Effector CD4-positive, alpha-beta T cell (primary cell): ENCODE data around the gene TMEM255B.

Experiments used
- DNase-seq: peaks from one replicate; pipeline ENCODE4 v3.0.0-alpha.2; 2020

Gene TMEM255B

DNA sequence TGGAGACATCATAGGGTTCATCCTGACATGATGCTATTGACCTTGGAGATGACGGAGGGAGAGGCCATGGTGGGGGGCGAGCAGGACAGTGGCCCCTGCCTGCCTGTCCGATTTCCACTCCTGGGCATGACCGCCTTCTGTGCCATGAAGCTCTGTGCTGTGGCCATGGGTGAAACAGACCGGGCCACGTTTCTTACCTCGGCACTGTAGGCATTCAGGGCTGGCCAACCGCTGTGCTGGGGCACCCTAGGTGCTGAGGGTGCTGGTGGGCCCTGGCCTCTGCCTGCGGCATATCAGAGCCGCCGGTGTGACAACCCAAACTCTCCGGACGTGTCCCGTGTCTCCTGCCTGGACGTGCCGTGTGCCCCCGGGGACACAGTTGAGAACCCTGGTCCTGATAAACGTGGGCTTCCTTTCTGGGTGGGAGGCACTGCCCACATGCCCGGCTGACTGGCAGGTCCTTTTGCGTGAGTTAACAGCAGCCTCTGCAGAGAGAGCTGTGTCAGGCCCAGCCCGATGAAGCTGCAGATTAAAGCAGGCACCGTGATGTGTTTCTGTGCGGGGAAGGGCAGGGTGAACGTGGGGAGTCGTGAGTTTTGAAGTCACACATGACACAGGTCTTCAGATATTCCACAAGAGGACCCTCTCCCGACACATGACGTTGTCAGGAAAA lies 46.5 kb downstream of the TMEM255B start:
- DNase-seq, result no peak

DNA sequence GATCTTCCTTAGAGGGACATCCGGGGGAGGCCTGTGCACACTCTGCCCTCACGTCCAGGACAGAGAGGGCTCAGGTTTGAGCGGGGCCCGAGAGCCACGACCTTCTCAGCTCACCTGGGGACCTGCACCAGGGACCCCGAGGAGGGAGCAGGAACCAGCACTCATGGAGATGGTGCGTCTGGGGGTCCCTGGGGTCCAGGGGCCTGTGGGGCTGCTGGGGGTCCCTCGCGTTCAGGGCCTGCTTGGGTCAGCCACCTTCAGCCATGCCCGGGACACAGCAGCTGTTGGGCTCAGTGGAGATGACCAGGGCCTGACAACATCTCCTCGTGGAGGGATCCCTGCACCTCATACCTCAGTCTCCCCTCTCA lies 47.1 kb downstream of the TMEM255B start:
- DNase-seq, result no peak

DNA sequence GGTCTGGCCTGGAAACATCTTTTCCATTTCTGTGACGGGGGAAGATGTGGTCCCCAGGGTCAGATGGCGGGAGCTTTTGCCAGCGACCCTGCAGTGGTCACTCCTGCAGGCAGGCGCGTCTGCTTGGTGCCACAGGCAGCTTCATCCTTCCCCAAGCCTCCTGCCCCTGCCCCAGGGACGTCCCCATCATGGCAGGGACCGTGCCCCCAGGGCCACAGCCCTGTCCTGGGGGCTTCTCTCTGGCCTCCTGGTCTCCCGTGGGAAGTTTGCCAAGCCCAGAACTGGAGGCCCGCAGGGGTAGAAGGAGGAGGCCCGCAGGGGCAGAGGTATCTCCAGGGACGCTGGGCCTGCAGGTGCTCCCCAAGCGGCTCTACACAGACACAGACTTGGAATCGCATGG lies 47.5 kb downstream of the TMEM255B start:
- no peak for DNase-seq

DNA sequence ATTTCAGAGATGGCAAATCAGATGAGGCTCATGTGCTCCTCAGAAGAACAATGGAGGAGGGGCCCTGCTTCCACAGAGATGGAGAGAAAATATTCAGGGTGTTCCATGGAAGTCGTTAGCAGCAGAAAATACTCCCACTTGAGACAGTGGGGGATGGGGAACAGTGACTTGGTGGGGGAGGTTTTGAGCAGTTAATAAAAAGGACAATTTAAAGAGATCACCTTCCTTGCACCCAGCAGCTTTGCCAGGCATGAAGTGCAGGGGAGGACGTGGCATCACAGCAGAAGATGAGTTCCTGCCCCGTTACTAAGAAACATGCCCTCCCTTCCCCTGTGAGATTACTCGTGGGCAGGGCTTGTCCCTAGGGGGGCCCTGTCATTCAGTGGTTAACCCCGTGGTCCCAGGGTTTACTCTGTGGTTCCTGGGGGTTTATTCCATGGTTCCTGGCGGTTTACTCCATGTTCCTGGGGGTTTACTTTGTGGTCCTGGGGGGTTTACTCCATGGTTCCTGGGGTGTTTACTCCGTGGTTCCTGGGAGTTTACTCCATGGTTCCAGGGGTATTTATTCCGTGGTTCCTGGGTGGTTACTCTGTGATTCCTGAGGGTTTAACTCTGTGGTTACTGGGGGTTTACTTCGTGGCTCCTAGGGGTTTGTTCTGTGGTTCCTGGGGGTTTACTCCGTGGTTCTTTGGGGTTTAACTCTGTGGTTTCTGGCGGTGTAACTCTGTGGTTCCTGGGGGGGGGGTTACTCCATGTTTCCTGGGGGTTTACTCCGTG lies 49.2 kb downstream of the TMEM255B start:
- no peak for DNase-seq

DNA sequence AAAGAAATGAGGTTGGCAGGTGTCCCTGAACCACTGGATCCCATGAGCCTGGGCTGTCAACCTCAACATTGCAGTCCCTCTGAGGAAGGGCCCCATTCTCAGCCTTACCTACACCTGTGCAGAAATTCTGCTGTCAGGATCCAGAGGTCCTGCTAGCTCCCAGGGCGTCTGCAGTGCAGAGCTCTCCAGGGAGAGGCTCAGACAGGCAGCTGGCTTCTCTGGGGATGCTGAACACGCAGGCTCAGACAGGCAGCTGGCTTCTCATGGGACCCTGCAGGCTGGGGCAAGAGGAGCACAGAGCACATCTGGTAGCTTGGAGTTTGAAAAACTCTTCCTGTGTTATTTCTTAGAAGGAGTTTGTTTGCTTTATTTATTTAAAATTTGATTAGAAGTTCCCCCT lies 50.9 kb downstream of the TMEM255B start:
- no peak for DNase-seq

DNA sequence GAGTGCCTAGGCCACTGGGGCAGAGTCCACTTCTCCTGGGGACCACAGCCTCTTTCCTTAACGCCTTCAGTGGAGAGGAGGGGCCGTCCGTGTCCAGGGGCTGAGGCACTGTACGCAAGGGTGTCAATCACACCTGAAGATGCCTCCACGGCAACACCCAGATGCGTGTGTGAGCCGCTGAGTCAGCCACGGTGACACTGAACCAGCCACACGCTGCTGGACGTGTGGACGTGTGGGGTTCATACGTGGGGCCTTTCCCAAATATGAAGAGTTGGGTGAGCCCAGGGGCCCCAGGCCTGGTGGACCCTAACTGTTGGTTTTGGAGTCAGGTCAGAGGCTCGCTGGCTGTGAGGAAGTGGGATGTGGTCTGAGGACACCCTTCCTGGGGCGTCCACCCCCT lies 51.6 kb downstream of the TMEM255B start:
- DNase-seq, result no peak

DNA sequence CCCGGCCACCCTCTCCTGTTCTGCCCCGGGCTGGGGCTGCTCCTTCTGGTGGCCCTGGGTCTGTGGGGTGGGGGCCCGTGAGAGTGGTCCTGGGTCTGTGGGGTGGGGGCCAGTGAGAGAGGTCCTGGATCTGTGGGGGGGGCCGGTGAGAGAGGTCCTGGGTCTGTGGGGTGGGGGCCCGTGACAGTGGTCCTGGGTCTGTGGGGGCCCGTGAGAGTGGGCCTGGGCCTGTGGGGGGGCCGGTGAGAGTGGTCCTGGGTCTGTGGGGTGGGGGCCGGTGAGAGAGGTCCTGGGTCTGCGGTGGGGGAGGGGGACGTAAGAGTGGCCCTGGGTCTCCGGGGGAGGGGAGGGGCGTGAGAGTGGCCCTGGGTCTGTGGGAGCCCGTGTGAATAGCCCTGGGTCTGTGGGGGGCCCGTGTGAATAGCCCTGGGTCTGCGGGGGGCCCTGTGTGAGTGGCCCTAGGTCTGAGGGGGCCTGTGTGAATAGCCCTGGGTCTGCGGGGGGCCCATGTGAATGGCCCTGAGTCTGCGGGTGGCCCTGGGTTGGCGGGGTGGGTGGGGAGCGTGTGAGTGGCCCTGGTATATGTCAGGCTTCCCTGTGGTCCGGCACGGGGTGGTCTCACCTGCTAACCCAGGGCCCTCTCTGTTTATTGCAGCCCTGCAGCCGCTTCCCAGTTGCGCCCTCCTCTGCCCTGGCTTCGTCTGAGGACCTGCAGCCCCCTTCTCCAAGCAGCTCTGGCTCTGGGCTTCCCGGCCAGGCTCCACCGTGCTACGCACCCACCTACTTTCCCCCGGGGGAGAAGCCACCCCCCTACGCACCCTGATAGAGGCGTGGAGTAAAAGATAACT lies 52.3 kb downstream of the TMEM255B start:
- DNase-seq, result no peak

DNA sequence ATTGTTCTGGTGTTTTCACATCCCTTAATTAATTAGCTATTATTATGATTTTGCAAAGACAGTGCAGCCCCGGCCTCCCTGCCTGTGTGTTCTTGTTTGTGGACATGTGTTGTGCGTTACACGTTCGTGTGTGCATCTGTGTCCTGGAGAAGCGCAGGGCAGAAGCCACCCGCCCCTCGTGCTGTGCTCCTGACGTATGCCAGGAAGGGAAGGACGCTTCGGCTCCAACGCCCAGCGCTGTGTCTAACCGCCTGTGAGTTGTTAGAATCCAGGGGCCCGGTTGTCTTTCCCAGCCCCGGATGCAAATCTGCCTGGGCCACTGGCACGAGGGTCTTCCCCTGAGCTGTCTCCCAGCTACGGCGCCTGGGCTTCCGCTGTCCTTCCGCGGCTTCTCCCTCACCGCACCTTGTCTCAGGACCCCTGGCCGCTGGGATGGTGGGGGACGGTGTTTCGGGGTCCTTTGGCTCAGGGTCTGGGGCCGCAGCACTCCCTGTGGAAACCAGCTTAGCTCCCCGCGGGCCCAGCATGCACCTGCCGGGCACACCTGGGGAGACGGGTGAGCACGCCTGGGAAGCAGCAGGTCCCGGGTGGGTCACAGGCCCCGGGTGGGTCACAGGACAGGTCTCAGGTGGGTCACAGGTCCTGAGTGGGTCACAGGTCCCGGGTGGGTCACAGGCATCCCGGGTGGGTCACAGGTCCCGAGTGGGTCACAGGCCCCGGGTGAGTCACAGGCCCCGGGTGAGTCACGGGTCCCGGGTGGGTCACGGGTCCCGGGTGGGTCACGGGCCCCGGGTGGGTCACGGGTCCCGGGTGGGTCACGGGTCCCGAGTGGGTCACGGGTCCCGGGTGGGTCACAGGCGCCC lies 53.4 kb downstream of the TMEM255B start:
- no peak for DNase-seq

DNA sequence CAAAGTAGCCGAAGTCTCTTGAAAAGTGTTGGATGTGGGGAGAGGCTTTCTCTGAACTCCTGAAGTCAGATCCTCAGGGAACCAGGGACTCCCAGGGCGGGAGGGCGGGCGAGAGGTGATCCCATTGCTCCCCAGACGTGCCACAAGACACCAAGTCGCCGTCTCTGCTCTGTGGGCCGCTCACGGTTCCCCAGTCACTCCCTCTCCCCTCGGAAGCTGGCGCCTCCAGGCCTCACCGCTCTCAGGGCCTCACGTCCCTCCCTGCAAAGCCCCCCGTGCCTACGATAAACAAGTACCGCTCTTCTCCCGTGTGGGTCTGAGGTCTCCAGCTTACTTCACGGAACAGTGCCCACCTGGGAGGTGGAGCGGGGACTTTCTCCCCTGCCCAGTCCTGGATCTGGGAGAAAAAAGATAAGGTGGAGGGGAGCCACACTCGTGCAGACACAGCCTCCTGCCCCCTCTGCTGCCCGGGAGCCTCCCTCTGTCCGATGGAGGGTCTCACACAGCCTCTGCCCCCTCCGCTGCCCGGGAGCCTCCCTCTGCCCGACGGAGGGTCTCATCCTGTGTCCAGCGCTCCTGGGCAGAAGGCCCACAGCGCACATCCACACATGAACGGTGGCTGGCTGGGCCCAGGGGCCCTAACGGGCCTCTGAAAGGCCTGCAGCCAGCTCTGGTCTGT lies 54.2 kb downstream of the TMEM255B start:
- DNase-seq, result no peak

DNA sequence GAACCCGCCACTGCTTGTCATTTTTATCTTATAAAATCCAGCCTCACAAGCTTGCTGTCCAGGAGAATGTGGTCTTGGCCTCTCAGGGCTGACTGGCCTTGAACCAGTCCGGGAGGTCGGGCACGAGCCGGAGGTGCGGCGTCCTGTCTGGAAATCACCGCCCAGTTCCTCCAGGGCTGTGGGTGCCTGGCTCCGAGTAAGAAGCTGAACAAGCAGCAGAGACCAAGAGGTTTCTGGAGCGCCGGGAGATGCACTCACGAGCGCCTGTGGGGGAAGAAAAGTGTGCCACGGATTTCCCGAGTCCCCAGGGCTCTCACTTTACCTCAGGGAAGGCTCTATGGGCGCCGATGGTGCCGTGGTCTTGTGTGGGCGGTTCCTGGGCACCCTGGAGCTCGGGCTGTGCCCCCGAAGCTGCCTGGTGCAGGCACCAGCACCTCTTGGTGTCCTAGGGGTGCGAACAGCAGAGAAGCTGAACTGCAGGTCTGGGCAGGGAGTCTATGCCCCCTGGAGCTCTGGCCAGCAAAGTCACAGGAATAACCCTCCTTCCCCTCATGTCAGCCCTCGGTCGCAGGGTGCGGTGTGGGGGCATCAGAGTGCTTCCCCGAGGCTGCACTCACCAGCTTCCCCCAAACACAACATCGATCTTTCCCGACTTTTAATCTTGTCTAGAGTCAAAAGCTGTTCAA lies 54.9 kb downstream of the TMEM255B start:
- DNase-seq, result no peak

DNA sequence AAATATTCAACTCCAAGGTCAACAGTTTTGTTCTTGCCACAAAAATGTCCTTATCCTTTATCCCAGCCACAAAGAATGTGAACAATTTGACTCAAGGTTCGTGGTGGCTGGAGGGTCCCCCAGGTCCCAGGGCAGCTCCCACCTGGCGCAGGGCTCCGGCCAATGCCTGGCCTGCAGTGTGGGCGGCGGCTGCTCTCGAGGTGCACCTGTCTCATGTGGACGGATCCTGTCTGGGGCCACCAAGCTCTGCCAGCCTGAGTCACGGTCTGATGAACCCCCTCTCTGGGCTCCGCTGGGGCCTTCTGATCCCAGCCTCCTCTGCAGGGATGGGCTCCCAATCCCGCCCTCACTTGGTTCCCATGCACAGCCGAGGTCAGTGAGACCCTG lies 55.4 kb downstream of the TMEM255B start:
- DNase-seq, result no peak

DNA sequence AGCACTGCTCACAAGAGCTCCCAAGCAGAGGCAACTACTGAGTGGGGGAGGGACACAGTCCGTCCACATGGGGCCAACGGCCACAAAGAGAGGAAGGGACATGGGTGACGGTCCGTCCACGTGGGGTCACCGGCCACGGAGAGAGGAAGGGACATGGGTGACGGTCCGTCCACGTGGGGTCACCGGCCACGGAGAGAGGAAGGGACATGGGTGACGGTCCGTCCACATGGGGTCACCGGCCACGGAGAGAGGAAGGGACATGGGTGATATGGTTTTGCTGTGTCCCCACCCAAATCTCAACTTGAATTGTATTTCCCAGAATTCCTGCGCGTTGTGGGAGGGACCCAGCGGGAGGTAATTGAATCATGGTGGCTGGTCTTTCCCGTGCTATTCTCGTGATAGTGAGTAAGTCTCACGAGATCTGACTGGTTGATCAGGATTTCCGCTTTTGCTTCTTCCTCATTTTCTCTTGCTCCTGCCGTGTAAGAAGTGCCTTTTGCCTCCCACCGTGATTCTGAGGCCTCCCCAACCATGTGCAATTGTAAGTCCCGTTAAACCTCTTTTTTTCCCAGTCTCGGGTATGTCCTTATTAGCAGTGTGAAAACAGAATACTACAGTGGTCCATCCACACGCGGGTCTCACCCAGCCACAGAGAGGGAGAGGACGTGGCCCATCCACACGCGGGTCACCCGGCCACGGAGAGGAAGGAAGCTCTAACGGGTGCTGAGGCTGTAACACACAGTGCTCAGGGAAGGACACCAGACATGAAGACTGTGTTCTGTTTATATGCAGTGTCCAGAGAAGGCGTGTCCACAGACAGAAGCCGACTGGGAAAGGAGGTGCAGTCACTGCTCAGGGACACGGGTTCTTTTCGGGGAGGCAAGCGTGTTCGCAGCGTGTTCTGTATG lies 56.4 kb downstream of the TMEM255B start:
- DNase-seq, result no peak

DNA sequence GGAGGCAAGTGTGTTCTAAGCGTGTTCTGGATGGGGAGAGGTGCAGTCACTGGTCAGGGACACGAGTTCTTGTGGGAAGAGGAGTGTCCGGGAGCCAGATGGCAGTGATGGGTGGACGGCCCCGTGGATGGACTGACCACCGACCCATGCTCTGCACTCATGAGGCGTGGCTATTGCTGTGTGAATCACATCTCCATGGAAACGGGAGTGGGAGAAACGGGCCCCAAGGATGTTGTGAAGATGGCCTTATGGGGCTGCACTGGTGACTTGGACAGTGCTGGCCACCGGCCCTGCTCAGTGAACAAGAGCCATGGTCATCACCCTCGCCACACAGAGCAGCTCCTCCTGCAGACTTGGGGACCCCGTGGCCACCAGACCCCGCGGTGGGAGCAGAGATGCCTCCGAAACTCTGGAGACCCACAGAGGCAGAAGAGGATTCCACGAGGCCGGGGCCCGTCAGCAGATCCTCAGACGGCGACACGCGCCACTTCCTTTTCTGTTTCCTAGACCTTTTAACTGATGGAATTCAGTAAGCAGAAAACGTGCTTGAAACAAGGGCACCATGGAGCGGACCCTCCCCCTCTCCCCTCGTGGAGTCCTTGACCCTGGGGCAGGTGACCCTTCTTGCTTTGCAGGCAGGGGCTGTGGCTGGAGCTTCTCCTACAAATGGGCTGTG lies 57.4 kb downstream of the TMEM255B start:
- DNase-seq, result no peak

DNA sequence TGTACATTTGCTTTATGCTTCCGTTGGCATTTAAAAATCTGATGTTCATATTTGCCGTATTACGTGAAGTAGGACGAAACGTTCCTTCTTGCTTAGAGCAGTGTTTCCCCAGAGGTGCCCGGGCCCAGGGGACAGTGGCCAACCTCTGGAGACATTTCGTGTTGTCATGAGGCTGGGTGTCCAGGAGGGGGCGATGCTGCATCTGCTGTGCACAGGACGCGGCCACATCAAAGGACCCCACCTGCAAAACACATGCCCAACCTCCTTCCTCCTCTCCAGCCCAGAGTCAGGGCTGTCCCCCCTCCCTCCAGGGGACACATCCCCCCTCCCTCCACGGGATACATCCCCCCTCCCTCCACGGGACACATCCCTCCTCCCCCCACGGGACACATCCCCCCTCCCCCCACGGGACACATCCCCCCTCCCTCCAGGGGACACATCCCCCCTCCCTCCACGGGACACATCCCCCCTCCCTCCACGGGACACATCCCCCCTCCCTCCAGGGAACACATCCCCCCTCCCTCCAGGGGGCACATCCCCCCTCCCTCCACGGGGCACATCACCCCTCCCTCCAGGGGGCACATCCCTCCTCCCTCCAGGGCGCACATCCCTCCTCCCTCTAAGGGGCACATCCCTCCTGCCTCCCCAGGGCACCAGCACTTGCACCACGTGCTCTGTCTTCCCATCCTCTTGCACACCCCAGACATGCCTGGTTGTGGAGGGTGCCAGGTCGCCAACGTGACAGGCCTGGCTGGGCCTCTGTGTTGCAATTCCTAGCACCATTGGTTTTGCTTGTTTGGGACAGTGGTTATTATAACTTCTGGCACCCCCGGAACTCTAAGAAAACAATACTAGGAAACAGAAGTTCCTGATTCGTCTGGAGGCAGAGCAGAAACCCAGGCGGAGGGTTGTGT lies 58.2 kb downstream of the TMEM255B start:
- peak; percentile 80 for DNase-seq

DNA sequence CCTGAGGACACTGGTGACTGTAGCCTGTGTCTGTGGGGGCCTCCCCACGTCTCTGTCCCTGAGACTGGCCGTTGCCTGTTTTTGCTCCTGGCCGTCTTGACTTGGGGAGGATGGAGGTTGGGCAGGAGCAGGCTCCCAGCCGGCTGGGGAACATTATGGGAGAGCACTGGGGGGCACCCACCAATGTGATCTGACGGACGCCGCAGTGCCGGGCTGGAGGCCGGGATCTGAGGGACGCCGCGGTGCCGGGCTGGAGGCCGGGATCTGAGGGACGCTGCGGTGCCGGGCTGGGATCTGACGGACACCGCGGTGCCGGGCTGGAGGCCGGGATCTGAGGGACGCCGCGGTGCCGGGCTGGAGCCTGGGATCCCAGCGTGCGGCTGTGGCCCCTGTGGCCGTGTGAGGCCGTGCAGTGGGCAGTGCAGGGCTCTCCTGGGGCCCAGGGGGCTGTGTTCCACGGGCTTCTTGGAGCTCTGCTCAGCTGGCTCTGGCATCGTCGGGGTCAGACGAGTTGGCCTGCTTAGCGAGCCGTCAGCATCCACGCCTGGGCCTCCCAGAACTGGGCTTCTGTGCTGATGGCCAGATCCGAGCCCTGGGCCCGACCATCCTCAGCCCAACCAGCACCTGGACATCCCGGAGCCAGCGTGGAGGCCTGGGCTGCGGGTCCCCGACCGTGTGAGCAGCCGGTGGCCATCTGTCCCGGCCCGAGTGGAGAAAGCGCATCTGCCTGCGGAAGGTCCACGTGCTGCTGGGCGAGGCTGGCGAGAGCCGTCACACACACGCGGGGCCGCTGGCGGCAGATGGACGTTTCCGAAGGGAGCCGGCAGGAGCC lies 59.0 kb downstream of the TMEM255B start:
- no peak for DNase-seq

DNA sequence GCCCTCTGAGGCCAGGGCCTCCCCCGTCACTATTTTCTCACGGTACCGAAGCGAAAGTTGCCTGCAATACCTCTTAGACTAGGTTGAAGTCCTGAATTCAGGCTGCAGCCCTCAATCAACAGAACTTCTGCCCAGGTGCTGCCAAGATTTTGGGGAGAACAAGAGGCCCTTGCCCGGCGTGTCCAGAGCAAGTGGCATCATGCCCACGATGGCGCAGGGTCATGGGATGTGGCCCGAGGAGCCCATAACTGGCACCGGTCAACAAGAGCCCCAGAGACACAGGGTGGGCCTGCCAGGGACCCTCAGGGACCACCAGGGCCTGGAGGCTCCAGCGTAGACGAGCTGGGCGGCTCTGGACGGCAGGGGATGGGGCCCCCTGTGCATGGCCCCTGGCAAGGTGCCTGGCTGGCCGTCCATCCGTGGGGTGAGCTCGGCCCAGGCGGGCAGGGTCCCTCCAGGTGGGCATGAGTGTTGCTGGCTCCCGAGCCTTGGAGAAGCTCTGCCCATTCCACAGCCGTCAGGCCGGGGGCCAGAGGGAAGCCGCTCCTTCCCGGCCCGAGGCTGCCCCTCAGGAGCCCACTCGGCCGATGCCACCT lies 59.8 kb downstream of the TMEM255B start:
- no peak for DNase-seq

DNA sequence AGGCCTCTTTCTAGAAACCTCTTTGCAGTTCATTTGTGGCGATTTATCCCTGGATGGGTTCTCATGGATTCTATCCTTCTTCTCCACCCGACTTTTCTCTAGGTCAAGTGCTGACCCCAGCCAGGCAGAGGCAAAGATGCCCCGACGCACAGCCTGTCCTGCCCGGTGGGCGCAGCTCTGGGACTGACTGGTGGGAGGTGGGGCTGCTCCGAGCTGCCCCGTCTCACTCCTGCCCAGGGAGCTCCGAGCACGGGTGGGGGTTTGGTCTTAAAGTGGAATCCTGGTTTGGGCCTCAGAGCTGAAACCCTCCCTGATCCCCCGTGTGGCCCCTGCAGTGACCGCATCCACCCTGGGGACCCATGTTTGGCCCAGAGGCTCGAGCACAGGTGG lies 60.3 kb downstream of the TMEM255B start:
- DNase-seq, result no peak
